ENCODE results near the gene NMRK2.
A peak's percentile ranks its signal among the peaks of the same experiment; 100 is the strongest.
"Not testable (repeated sequence)": the region's sequence is repeated elsewhere in the genome, so short reads cannot be mapped to it uniquely, and the experiment has no call there.

The NMRK2 gene

GRCh38 chr19:3959766-3960131, 26.9 kb downstream of the NMRK2 start:
- no peak for DNase-seq (ENCODE audit: low spot score)
- TF ChIP-seq CTCF (IDR thresholded peaks at IDR 0.05) = no peak
- H3K4me3 ChIP-seq = no peak overlapping the region
- H3K27ac ChIP-seq = no peak overlapping the region

GRCh38 chr19:3961007-3961406, 28.1 kb downstream of the NMRK2 start:
- no peak for TF ChIP-seq CTCF (IDR thresholded peaks at IDR 0.05)
- H3K4me3 ChIP-seq = no peak overlapping the region
- DNase-seq (ENCODE audit: low spot score) = no peak
- no peak overlapping the region for H3K27ac ChIP-seq

- TF ChIP-seq CTCF (IDR thresholded peaks at IDR 0.05) = no peak
- no peak for DNase-seq (ENCODE audit: low spot score)
- no peak overlapping the region for H3K27ac ChIP-seq
- H3K4me3 ChIP-seq = no peak overlapping the region
Observed at GRCh38 chr19:3963458-3964255, 30.8 kb downstream of the NMRK2 start.

GRCh38 chr19:3964256-3965194, 31.7 kb downstream of the NMRK2 start:
- no peak for DNase-seq (ENCODE audit: low spot score)
- no peak for TF ChIP-seq CTCF (IDR thresholded peaks at IDR 0.05)
- Histone ChIP-seq H3K27ac (no peak overlapping the region), H3K4me3 (no peak overlapping the region)

- H3K4me3 ChIP-seq = peak overlapping the region; percentile 37
- DNase-seq (ENCODE audit: low spot score) = no peak
- no peak for TF ChIP-seq CTCF (IDR thresholded peaks at IDR 0.05)
- peak overlapping the region; percentile 91 to 100 for H3K27ac ChIP-seq
Observed at GRCh38 chr19:3966051-3967017, 33.5 kb downstream of the NMRK2 start.

GRCh38 chr19:3967983-3968382, 35.1 kb downstream of the NMRK2 start:
- peak overlapping the region; percentile 37 for H3K4me3 ChIP-seq
- peak overlapping the region; percentile 91 to 100 for H3K27ac ChIP-seq

More at GRCh38 chr19:3967983-3968382, 35.1 kb downstream of the NMRK2 start:
- DNase-seq (ENCODE audit: low spot score) = not testable (repeated sequence)
